H9 (cell line): ENCODE measurements around the gene GALT. TPM values are rescaled to one million over a fixed set of nuclear protein-coding genes. Genes with fewer than 3 reads are reported as not detected.

Source experiments
- DNase-seq: peaks from one replicate; pipeline ENCODE4 v3.0.0-alpha.2; 2017
- H2AFZ ChIP-seq: one replicate; pipeline ENCODE4 v1.6.1; 2013; ENCODE audit warnings: mild to moderate bottlenecking, low read length, control low read depth, moderate library complexity
- H2AK5ac ChIP-seq: 2 replicates; pipeline ENCODE4 v1.6.1; 2013; ENCODE audit warnings: low read length, control low read depth, mixed read lengths; ENCODE audit not compliant: insufficient read length
- H2BK120ac ChIP-seq: one replicate; pipeline ENCODE4 v1.6.1; 2013; ENCODE audit warnings: low read depth, mild to moderate bottlenecking, low read length, control low read depth, inconsistent platforms; ENCODE audit not compliant: poor library complexity, severe bottlenecking
- H2BK12ac ChIP-seq: 2 replicates; pipeline ENCODE4 v1.6.1; 2013; ENCODE audit warnings: low read length, control low read depth, mixed read lengths, low read depth; ENCODE audit not compliant: insufficient read length
- H2BK15ac ChIP-seq: 2 replicates; pipeline ENCODE4 v1.6.1; 2013; ENCODE audit warnings: low read depth, low read length, control low read depth
- H2BK20ac ChIP-seq: one replicate; pipeline ENCODE4 v1.6.1; 2013; ENCODE audit warnings: low read depth, mild to moderate bottlenecking, low read length, control low read depth, inconsistent platforms; ENCODE audit not compliant: poor library complexity, severe bottlenecking
- H2BK5ac ChIP-seq: 2 replicates; pipeline ENCODE4 v1.6.1; 2013; ENCODE audit warnings: low read length, control low read depth, mixed read lengths; ENCODE audit not compliant: insufficient read length
- H3K14ac ChIP-seq: 2 replicates; pipeline ENCODE4 v1.6.1; 2013; ENCODE audit warnings: low read length, control low read depth; ENCODE audit not compliant: insufficient read depth
- H3K18ac ChIP-seq: 2 replicates; pipeline ENCODE4 v1.6.1; 2013; ENCODE audit warnings: low read depth, mild to moderate bottlenecking, mixed read lengths, low read length, control low read depth; ENCODE audit not compliant: insufficient read length
- H3K23ac ChIP-seq: 2 replicates; pipeline ENCODE4 v1.6.1; 2013; ENCODE audit warnings: low read length, control low read depth, mixed read lengths, low read depth; ENCODE audit not compliant: insufficient read length
- H3K23me2 ChIP-seq: 2 replicates; pipeline ENCODE4 v1.6.1; 2013; ENCODE audit warnings: low read depth, mild to moderate bottlenecking, mixed read lengths, low read length, control low read depth; ENCODE audit not compliant: insufficient read length, poor library complexity, severe bottlenecking
- H3K27ac ChIP-seq: 2 replicates; pipeline ENCODE4 v1.5.1; 2013; ENCODE audit warnings: low read length, control low read depth, mixed read lengths, low read depth; ENCODE audit not compliant: insufficient read length
- H3K27me3 ChIP-seq: 2 replicates; pipeline ENCODE4 v1.6.1; 2013; ENCODE audit warnings: low read length, control low read depth, inconsistent platforms; ENCODE audit not compliant: insufficient read depth
- H3K4ac ChIP-seq: 2 replicates; pipeline ENCODE4 v1.6.1; 2013; ENCODE audit warnings: low read depth, mild to moderate bottlenecking, control low read depth, inconsistent platforms, low read length, moderate library complexity
- H3K4me1 ChIP-seq: 2 replicates; pipeline ENCODE4 v1.6.1; 2013; ENCODE audit warnings: low read length, control low read depth, inconsistent platforms; ENCODE audit not compliant: insufficient read depth
- H3K4me2 ChIP-seq: 2 replicates; pipeline ENCODE4 v1.6.1; 2013; ENCODE audit warnings: low read length, control low read depth, mixed read lengths; ENCODE audit not compliant: insufficient read length, insufficient read depth
- H3K56ac ChIP-seq: 2 replicates; pipeline ENCODE4 v1.6.1; 2013; ENCODE audit warnings: low read depth, mild to moderate bottlenecking, mixed read lengths, low read length, control low read depth; ENCODE audit not compliant: insufficient read length
- H3K79me1 ChIP-seq: 2 replicates; pipeline ENCODE4 v1.6.1; 2013; ENCODE audit warnings: low read depth, mild to moderate bottlenecking, moderate library complexity, low read length, control low read depth, inconsistent platforms; ENCODE audit not compliant: insufficient read depth, poor library complexity, severe bottlenecking
- H3K79me2 ChIP-seq: 2 replicates; pipeline ENCODE4 v1.6.1; 2013; ENCODE audit warnings: low read length, control low read depth, inconsistent platforms; ENCODE audit not compliant: insufficient read depth
- H3K9ac ChIP-seq: 2 replicates; pipeline ENCODE4 v1.6.1; 2013; ENCODE audit warnings: low read length, control low read depth, mixed read lengths; ENCODE audit not compliant: insufficient read length; ENCODE audit errors: extremely low read depth
- H3K9me3 ChIP-seq: one replicate; pipeline ENCODE4 v1.6.1; 2013; ENCODE audit warnings: low read depth, low read length, inconsistent platforms; ENCODE audit not compliant: control insufficient read depth
- H3T11ph ChIP-seq: one replicate; pipeline ENCODE4 v1.6.1; 2013; ENCODE audit warnings: mild to moderate bottlenecking, low read length, control low read depth, inconsistent platforms
- H4K20me1 ChIP-seq: one replicate; pipeline ENCODE4 v1.6.1; 2013; ENCODE audit not compliant: control insufficient read depth, insufficient read length, insufficient read depth
- H4K5ac ChIP-seq: 2 replicates; pipeline ENCODE4 v1.6.1; 2013; ENCODE audit warnings: low read depth, mild to moderate bottlenecking, mixed read lengths, low read length, control low read depth; ENCODE audit not compliant: insufficient read length
- H4K8ac ChIP-seq: replicated peaks from 2 replicates; pipeline ENCODE4 v1.6.1; 2013; ENCODE audit warnings: low read length, control low read depth, mixed read lengths, low read depth; ENCODE audit not compliant: insufficient read length
- H4K91ac ChIP-seq: 2 replicates; pipeline ENCODE4 v1.6.1; 2013; ENCODE audit warnings: low read depth, mild to moderate bottlenecking, moderate library complexity, mixed read lengths, low read length, control low read depth; ENCODE audit not compliant: insufficient read length
- H3K27ac Mint-ChIP-seq, 3 experiments: 2 replicates in 2 of 3; 3 replicates in 1 of 3; pipeline ENCODE4 v1.8.0; 2020 to 2021; ENCODE audit warnings: mixed read lengths in 3 of 3, mild to moderate bottlenecking in 1 of 3, moderate library complexity in 1 of 3
- H3K27me3 Mint-ChIP-seq: 2 replicates; pipeline ENCODE4 v1.8.0; 2021; ENCODE audit warnings: low read depth, mild to moderate bottlenecking, moderate library complexity, mixed read lengths
- H3K36me3 Mint-ChIP-seq, 3 experiments: 2 replicates in 2 of 3; 3 replicates in 1 of 3; pipeline ENCODE4 v1.8.0; 2020 to 2021; ENCODE audit warnings: low read depth in 3 of 3, mixed read lengths in 3 of 3; ENCODE audit not compliant: insufficient read depth in 1 of 3
- H3K4me1 Mint-ChIP-seq, 2 experiments: 2 replicates each; pipeline ENCODE4 v1.8.0; 2020; ENCODE audit warnings: mixed read lengths in 2 of 2
- H3K4me3 Mint-ChIP-seq, 2 experiments: 2 replicates in 1 of 2; 3 replicates in 1 of 2; pipeline ENCODE4 v1.8.0; 2020 to 2021; ENCODE audit warnings: mild to moderate bottlenecking in 2 of 2, mixed read lengths in 2 of 2, moderate library complexity in 1 of 2
- H3K9me3 Mint-ChIP-seq, 2 experiments: 2 replicates in 1 of 2; 3 replicates in 1 of 2; pipeline ENCODE4 v1.8.0; 2020; ENCODE audit warnings: mild to moderate bottlenecking in 2 of 2, mixed read lengths in 2 of 2, moderate library complexity in 1 of 2
- CTCF ChIP-seq: fragments of 200-600 bp; sonication (generic); conservative IDR thresholded peaks from 3 replicates; pipeline ENCODE4 v1.8.0; 2021; ENCODE audit warnings: antibody characterized with exemption, mild to moderate bottlenecking
- WGBS: extraction: QIAGEN DNeasy Blood & Tissue Kit; methylation state at CpG from one replicate; pipeline ENCODE4 v1.1.7; 2013; ENCODE audit warnings: missing lambda C conversion rate, low lambda C conversion rate, mixed read lengths; ENCODE audit not compliant: insufficient read length; ENCODE audit errors: extremely low coverage; 5-methylcytosine and 5-hydroxymethylcytosine counted together
- total RNA-seq: library from RNA; stranded (reverse); gene quantifications from 2 replicates; pipeline ENCODE4 v1.2.1, GENCODE V29; 2021

Gene GALT
- total RNA-seq, 1 experiment from 2014 or later: 41.5 TPM

DNA sequence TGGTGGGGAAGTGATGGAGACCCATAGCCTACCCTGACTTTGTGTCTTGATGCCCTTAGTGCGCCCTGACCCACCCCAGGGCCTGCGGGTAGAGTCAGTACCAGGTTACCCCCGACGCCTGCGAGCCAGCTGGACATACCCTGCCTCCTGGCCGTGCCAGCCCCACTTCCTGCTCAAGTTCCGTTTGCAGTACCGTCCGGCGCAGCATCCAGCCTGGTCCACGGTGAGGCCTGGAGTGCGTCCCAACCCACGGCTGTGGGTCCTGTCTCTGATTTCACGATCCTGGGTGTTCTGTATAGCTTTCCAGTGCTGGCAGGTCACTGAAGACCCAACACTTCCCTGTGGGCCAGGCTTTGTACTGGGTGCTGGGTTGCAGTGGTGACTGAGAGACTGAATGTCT lies 12.0 kb downstream of the GALT start:
- no peaks in the 10 kb centered on the region for H3K79me1 ChIP-seq
- TF ChIP-seq CTCF: no peak
- H3T11ph ChIP-seq: no peak overlapping the region
- no CpG with 5 or more reads among the region's 14 CpGs for WGBS
- H2BK5ac ChIP-seq: no peak overlapping the region
- H2BK20ac ChIP-seq: no peak overlapping the region
- H3K27me3 Mint-ChIP-seq: peaks cover 6% of the 10 kb centered on the region
- no peaks in the 10 kb centered on the region for H4K20me1 ChIP-seq
- no peak overlapping the region for H3K4me2 ChIP-seq
- H3K4me1 Mint-ChIP-seq: peaks cover 7 to 20% of the 10 kb centered on the region in 2 experiments
- H4K91ac ChIP-seq: no peak overlapping the region
- no peaks in the 10 kb centered on the region for H3K23me2 ChIP-seq
- no peaks in the 10 kb centered on the region for H3K9me3 ChIP-seq
- no peak overlapping the region for H3K14ac ChIP-seq
- H3K27ac Mint-ChIP-seq: no peak overlapping the region; a peak in 1 of 7 replicates
- no peak overlapping the region for H4K8ac ChIP-seq
- no peaks in the 10 kb centered on the region for H3K36me3 Mint-ChIP-seq
- no peak overlapping the region for H3K27ac ChIP-seq
- no peaks in the 10 kb centered on the region for H3K27me3 ChIP-seq
- no peak overlapping the region for H3K9ac ChIP-seq
- no peak overlapping the region for H2BK120ac ChIP-seq
- no peak overlapping the region for H3K56ac ChIP-seq
- no peaks in the 10 kb centered on the region; the same call in 1 of the 2 replicates for H3K4me1 ChIP-seq
- no peak overlapping the region for H2BK15ac ChIP-seq
- H2AFZ ChIP-seq: no peak overlapping the region
- no peak overlapping the region for H2AK5ac ChIP-seq
- no peak overlapping the region for H4K5ac ChIP-seq
- no peaks in the 10 kb centered on the region for H3K9me3 Mint-ChIP-seq
- DNase-seq: no peak
- no peak overlapping the region for H3K4ac ChIP-seq
- no peaks in the 10 kb centered on the region for H3K79me2 ChIP-seq
- H2BK12ac ChIP-seq: no peak overlapping the region
- no peak overlapping the region for H3K4me3 Mint-ChIP-seq
- no peak overlapping the region for H3K18ac ChIP-seq
- no peak overlapping the region for H3K23ac ChIP-seq
